Activated CD4-positive, alpha-beta memory T cell treated with anti-CD3 and anti-CD28 coated beads, Interleukin-2, amount 10 ng/mL, durations not matched to agents 7 days and 5 days (primary cell): ENCODE results near the gene P2RY8. TPM values are rescaled to one million over a fixed set of nuclear protein-coding genes. Genes with fewer than 3 reads are reported as not detected.
"Not testable (repeated sequence)": the region's sequence is repeated elsewhere in the genome, so short reads cannot be mapped to it uniquely, and the experiment has no call there.

Experiments used
- CTCF ChIA-PET: fragments of 350-600 bp; sonication (Branson Sonifier 250); formaldehyde crosslinking; loops from one replicate; lab custom pipeline; 2021; ENCODE audit warnings: antibody characterized with exemption, inconsistent platforms; lab: Charles Lee
- POLR2A ChIA-PET: fragments of 350-600 bp; sonication (Branson Sonifier 250); formaldehyde crosslinking; loops from one replicate; lab custom pipeline; 2021; ENCODE audit warnings: antibody characterized with exemption; lab: Charles Lee
- DNase-seq: peaks from one replicate; pipeline ENCODE4 v3.0.0-alpha.2; 2020
- H3K27ac Mint-ChIP-seq: one replicate; pipeline ENCODE4 v1.8.0; 2021; ENCODE audit warnings: mild to moderate bottlenecking, mixed read lengths
- H3K27me3 Mint-ChIP-seq: one replicate; pipeline ENCODE4 v1.8.0; 2021; ENCODE audit warnings: mixed read lengths
- H3K36me3 Mint-ChIP-seq: one replicate; pipeline ENCODE4 v1.8.0; 2021; ENCODE audit warnings: low read depth, mixed read lengths
- H3K4me1 Mint-ChIP-seq: one replicate; pipeline ENCODE4 v1.8.0; 2021; ENCODE audit warnings: mixed read lengths
- H3K4me3 Mint-ChIP-seq: one replicate; pipeline ENCODE4 v1.8.0; 2021; ENCODE audit warnings: mild to moderate bottlenecking, mixed read lengths
- H3K9me3 Mint-ChIP-seq: one replicate; pipeline ENCODE4 v1.8.0; 2021; ENCODE audit warnings: mixed read lengths
- total RNA-seq, 2 experiments: library from RNA; stranded (reverse); gene quantifications; one replicate each; pipeline ENCODE4 v1.2.3, GENCODE V29; 2021

The P2RY8 gene
- total RNA-seq, 2 experiments from 2014 or later = 177 to 180 TPM

DNA sequence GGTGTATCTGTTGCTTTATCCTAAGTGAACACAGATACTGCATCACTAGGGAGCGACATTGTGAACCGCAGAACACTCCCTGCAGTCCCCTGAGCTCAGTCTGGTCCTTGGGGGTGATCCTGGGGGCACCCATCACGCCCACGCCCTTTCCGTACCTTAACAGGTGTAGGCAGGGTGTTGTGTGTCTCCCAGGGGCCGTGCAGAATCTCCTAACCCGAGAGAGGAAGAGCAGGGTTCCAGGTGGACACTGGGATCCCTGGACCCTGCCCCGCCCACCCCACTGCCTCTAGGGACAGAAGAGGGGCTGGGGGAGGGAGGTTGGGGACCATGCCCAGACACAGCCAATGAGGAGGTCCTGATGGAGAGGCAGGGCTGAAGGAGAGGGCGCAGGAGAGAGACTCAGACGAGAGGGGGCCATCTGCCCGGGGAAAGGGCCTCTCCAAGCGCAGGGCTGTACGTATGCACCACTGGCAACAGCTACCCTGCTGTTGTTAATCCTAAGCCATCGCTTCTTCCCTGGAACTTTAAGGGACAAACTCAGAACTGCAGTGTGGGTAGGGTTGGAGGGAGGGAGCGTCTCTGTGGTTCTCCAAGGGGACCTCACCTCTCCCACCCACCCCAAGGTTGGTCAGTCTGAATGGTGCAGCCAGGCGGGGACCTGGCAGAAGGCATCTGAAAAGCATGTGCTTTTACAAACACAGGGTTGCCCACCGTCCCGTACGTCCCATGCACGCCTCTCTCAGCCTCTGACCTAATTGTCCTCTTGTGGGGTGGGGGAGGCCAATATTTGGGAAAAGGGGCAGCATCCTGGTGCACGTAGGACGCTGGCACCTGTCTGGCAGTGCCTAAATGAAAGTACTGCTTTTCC, 2.5 kb downstream of the P2RY8 start:
- DNase-seq = peak; percentile 64

DNA sequence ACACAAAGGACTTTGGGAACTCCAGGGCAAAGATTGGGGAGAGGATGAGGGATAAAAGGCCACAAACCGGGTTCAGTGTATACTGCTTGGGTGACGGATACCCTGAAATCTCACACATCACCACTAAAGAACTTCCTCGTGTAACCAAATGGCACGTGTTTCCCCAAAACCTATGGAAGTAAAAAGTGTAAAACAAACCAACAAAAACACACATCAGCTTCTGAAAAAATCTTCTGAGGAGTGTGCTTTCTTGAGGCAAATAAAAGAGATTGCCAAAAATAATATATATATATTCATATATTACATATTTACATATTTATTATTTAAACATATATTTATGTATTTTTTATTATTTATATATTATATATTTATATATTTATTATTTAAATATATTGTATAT, 3.9 kb downstream of the P2RY8 start:
- no peak for DNase-seq
- H3K36me3 Mint-ChIP-seq = peaks cover 37% of the 10 kb centered on the region
- peaks cover 18% of the 10 kb centered on the region for H3K4me1 Mint-ChIP-seq
- H3K4me3 Mint-ChIP-seq = peak overlapping the region; percentile 49
- H3K27ac Mint-ChIP-seq = peak overlapping the region; percentile 10
- no peaks in the 10 kb centered on the region for H3K27me3 Mint-ChIP-seq
- POLR2A ChIA-PET = no interaction called here
- CTCF ChIA-PET = no interaction called here
- H3K9me3 Mint-ChIP-seq = no peaks in the 10 kb centered on the region

More for the DNA sequence above, 2.5 kb downstream of the P2RY8 start:
- ChIA-PET POLR2A (no interaction called here), CTCF (no interaction called here)
- Mint-ChIP-seq H3K4me1 (peaks cover 25% of the 10 kb centered on the region), H3K4me3 (peak overlapping the region; percentile 89), H3K27me3 (no peaks in the 10 kb centered on the region), H3K9me3 (no peaks in the 10 kb centered on the region), H3K27ac (peak overlapping the region; percentile 97), H3K36me3 (peaks cover 37% of the 10 kb centered on the region)

DNA sequence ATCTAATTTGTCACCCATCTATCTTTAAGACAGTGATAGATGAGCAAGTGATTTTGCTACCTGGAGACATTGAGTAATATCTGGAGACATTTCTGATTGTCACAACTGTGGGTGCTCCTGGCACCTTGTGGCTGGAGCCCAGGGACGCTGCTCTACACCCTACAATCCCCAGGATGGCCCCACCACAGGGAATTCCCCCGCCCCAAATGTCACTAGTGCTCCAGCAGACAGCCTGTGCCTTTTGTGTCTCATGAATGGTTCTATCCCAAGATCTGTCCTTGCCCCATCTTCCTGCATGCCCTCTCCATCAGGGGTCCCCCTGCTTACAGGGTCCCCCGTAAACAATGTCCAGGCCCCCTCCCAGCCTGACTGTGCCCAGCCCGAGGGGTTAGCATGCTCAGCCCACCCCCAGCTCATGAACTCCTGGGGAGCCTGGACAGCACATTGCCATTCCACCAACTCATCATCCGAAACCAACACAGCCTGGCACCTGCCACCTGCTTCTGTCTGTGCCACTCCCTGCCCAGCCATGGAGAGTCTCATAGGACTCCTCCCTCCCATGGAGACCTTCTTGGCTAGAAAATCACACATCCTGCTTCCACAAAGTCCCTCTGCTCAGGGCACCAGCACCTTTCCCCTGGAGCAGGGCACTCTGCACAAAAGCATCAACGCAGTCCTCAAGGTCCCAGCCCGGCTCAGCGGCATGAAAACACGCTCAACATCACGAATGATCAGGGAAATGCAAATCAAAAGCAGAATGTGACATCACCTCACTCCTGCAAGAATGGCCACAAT, 5.7 kb downstream of the P2RY8 start:
- no peaks in the 10 kb centered on the region for H3K9me3 Mint-ChIP-seq
- DNase-seq = no peak
- POLR2A ChIA-PET = no interaction called here
- H3K27ac Mint-ChIP-seq = no peak overlapping the region
- H3K36me3 Mint-ChIP-seq = peaks cover 29% of the 10 kb centered on the region
- H3K4me3 Mint-ChIP-seq = no peak overlapping the region
- CTCF ChIA-PET = no interaction called here
- H3K4me1 Mint-ChIP-seq = peaks cover 10% of the 10 kb centered on the region
- no peaks in the 10 kb centered on the region for H3K27me3 Mint-ChIP-seq

DNA sequence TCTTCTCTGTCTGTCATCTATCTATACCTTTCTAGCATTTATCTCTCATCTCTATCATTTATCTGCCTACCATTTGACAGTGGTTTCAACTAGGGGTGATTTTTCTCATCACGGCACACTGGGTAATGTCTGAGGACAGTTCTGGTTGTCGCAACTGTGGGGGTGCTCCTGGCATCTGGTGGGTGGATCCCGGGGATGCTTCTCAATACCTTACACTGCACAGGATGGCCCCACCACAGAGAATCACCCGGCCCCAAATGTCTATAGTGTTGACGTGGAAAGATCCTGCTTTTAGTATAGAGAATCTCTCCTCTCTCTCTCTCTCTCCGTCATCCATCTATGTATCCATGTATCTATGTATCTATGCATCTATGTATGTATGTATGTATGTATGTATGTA, 7.2 kb downstream of the P2RY8 start:
- Mint-ChIP-seq H3K36me3 (peaks cover 16% of the 10 kb centered on the region), H3K27ac (no peak overlapping the region), H3K4me3 (no peak overlapping the region), H3K9me3 (no peaks in the 10 kb centered on the region), H3K27me3 (no peaks in the 10 kb centered on the region), H3K4me1 (peaks cover 10% of the 10 kb centered on the region)
- DNase-seq = no peak
- POLR2A ChIA-PET = no interaction called here
- CTCF ChIA-PET = no interaction called here

DNA sequence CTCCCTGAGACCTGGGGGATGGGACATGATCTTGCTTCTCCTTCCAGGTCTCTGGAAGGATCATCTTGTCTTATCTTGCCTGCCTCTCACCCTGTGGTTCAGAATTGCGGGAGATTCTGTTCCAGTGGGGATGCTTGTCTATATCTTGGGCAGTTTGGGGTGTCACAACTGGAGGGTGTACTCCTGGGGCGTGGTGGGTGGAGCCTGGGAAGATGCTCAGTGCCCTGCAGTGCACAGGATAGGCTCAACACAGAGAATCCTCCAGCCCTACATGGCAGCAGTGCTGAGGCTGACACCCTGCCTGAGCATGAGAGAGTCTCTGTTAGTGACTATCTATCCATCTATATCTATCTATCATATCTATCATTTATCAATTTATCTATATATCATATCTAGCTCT, 7.7 kb downstream of the P2RY8 start:
- no peak for DNase-seq
- CTCF ChIA-PET = no interaction called here
- H3K4me3 Mint-ChIP-seq = no peak overlapping the region
- no peaks in the 10 kb centered on the region for H3K9me3 Mint-ChIP-seq
- H3K4me1 Mint-ChIP-seq = peaks cover 10% of the 10 kb centered on the region
- H3K27me3 Mint-ChIP-seq = no peaks in the 10 kb centered on the region
- peaks cover 12% of the 10 kb centered on the region for H3K36me3 Mint-ChIP-seq
- POLR2A ChIA-PET = no interaction called here
- no peak overlapping the region for H3K27ac Mint-ChIP-seq

DNA sequence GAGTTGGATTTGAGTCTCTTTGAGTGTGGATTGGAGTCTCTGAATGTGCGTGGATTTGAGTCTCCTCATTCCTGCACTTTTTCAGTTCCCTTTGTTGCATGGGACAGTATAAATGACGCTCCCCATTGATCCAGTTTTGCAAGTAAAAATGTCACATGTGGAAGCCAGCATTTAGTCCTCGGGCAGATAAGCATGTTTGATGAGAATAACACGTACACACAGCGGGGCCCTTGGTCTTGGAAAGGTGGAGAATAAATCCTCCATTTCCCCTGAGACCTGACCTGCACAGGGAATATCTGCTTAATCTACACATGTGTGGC, 8.1 kb downstream of the P2RY8 start:
- Mint-ChIP-seq H3K36me3 (peaks cover 9% of the 10 kb centered on the region), H3K27ac (no peak overlapping the region), H3K4me1 (peaks cover 8% of the 10 kb centered on the region), H3K27me3 (no peaks in the 10 kb centered on the region), H3K9me3 (no peaks in the 10 kb centered on the region), H3K4me3 (no peak overlapping the region)
- CTCF ChIA-PET = no interaction called here
- POLR2A ChIA-PET = no interaction called here
- DNase-seq = no peak

DNA sequence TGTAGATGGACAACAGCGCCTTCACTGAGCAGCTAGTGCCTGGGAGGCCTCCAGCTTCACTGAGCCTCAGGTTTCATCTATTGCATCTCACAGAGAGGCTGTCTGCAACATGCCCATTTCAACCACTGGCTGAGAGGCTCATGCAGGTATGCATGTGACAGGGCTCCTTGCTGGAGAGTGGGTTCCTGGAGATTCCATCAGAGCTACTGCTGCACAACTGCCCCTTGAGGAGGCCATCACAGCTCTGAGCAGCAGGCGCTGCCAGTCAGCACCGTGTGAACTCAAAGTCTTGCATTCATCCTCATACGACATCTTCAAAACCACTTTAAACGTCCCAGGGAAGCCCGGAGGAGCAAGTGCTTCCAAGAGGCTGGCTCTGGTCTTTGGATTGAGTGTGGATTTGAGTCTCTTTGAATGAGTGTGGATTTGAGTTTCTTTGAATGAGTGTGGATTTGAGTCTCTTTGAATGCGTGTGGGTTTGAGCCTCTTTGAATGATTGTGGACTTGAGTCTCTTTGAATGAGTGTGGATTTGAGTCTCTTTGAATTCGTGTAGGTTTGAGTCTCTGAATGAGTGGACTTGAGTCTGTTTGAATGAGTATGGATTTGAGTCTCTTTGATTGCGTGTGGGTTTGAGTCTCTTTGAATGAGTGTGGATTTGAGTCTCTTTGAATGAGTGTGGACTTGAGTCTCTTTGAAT, 8.7 kb downstream of the P2RY8 start:
- no peaks in the 10 kb centered on the region for H3K27me3 Mint-ChIP-seq
- H3K4me3 Mint-ChIP-seq = no peak overlapping the region
- CTCF ChIA-PET = no interaction called here
- POLR2A ChIA-PET = no interaction called here
- peaks cover 10% of the 10 kb centered on the region for H3K36me3 Mint-ChIP-seq
- H3K4me1 Mint-ChIP-seq = peaks cover 9% of the 10 kb centered on the region
- no peaks in the 10 kb centered on the region for H3K9me3 Mint-ChIP-seq
- DNase-seq = no peak
- no peak overlapping the region for H3K27ac Mint-ChIP-seq

DNA sequence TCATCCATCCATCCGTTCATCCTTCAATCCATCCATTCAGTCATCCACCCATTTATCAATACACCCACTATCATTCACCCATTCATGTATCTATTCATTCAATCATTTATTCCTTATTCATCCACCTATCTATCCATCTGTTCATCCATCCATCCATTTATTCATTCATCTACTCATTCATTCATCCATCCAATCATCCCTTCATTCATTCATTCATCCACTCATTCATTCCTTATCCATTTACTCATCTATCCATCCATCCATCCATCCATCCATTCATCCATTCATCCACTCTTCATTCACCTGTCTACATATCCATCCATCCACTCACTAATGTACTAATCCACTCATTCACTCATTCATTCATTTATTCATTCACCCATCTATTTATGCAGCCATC, 9.5 kb downstream of the P2RY8 start:
- H3K4me1 Mint-ChIP-seq = peaks cover 9% of the 10 kb centered on the region
- no peak overlapping the region for H3K27ac Mint-ChIP-seq
- no peak overlapping the region for H3K4me3 Mint-ChIP-seq
- no peaks in the 10 kb centered on the region for H3K27me3 Mint-ChIP-seq
- ChIA-PET CTCF (no interaction called here), POLR2A (no interaction called here)
- peaks cover 7% of the 10 kb centered on the region for H3K36me3 Mint-ChIP-seq
- DNase-seq = no peak
- H3K9me3 Mint-ChIP-seq = no peaks in the 10 kb centered on the region

DNA sequence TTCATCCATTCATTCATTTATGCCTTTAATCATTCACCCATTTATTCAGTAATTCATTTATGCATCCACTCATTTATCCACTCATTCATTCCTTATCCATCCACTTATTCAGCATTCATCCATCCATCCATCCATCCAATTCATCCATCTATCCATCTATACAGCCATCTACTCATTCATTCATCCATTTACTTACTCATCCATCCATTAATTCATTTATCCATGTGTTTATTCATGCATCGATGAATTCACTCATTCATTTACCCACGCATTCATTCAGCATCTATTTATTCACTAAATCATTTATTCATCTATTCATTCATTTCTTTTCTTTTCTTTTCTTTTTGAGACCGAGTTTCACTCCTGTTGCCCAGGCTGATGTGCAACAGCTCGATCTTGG, 10.4 kb downstream of the P2RY8 start:
- H3K36me3 Mint-ChIP-seq = peaks cover 10% of the 10 kb centered on the region
- H3K27ac Mint-ChIP-seq = no peak overlapping the region
- H3K27me3 Mint-ChIP-seq = no peaks in the 10 kb centered on the region
- POLR2A ChIA-PET = no interaction called here
- peaks cover 13% of the 10 kb centered on the region for H3K4me1 Mint-ChIP-seq
- CTCF ChIA-PET = no interaction called here
- no peaks in the 10 kb centered on the region for H3K9me3 Mint-ChIP-seq
- no peak overlapping the region for H3K4me3 Mint-ChIP-seq
- no peak for DNase-seq

DNA sequence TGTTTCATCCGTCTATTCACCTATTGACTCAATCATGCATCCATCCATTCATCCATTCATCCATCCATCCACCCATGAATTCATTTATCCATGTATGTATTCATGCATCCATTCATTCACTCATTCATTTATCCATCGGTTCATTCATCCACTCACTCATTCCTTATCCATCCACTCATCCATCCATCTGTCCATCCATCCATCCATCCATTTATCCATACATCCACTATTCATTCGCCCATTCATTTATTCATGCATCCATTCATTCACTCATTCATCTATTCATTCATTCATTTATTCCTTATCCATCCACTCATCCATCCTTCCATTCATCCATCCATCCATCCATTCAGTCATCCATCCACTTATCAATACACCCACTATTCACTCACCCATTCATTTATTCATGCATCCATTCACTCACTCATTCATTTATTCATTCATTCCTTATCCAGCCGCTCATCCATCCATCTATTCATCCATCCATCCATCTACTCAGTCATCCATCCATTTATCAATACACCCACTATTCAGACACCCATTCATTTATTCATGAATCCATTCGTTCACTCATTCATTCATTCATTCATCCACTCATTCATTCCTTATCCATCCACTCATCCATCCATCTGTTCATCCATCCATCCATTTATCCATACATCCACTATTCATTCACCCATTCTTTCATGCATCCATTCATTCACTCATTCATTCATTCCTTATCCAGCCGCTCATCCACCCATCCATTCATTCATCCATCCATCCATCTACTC, 11.2 kb downstream of the P2RY8 start:
- Mint-ChIP-seq H3K9me3 (peaks cover 3% of the 10 kb centered on the region), H3K27me3 (no peaks in the 10 kb centered on the region), H3K36me3 (peaks cover 18% of the 10 kb centered on the region), H3K27ac (no peak overlapping the region), H3K4me3 (no peak overlapping the region), H3K4me1 (peaks cover 21% of the 10 kb centered on the region)
- CTCF ChIA-PET = no interaction called here
- no peak for DNase-seq
- POLR2A ChIA-PET = no interaction called here

DNA sequence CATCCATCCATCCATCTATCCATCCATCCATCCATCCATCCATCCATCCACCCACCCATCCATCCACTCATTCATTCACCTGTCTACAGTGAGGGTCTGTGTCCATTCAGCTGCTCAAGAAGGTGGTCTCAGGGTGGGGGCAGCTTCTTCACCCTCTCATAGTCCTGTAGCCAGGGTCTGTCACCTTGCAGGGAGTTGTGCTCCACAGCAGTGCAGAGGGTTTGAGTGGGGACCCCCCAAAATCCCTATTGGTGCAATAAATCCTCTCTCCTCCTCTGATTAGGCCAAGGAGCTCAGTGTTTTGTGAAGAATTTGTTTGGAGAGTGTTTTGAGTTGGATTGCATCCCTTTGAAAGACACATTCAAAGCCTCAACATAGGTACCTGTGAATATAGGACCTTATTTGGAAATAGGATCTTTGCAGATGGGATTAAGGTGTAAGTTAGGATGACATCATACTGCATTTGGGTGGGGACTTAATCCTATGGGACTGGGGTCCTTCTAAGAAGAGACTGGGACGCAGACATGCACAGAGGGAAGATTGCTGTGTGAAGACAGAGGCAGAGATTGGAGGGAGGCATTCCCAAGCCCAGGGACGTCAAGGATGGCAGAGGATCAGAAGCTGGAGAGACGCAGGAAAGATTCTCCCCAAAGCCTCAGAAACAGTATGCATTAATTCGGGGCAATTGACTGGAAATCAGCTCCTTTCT, 12.0 kb downstream of the P2RY8 start:
- no peak overlapping the region for H3K4me3 Mint-ChIP-seq
- H3K36me3 Mint-ChIP-seq = peaks cover 25% of the 10 kb centered on the region
- peaks cover 29% of the 10 kb centered on the region for H3K4me1 Mint-ChIP-seq
- DNase-seq = no peak
- CTCF ChIA-PET = no interaction called here
- no peak overlapping the region for H3K27ac Mint-ChIP-seq
- POLR2A ChIA-PET = no interaction called here
- H3K9me3 Mint-ChIP-seq = peaks cover 9% of the 10 kb centered on the region
- H3K27me3 Mint-ChIP-seq = no peaks in the 10 kb centered on the region

DNA sequence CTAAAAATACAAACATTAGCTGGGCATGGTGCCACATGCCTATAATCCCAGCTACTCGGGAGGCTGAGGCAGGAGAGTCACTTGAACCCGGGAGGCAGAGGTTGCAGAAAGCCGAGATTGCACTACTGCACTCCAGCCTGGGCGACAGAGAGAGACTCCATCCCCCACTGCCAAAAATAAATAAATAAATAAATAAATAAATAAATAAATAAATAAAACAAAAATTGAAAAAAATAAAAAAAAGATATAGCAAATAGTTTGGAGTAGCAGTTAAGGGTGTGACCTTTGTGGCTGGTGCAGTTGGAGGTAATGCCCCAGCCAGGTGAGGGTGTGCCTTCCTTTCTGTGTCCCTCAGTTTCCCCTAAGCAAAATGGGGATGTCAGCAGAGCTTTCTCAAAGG, 14.1 kb downstream of the P2RY8 start:
- H3K27me3 Mint-ChIP-seq, CTCF ChIA-PET, POLR2A ChIA-PET, DNase-seq: not testable (repeated sequence)
- H3K36me3 Mint-ChIP-seq = peaks cover 43% of the 10 kb centered on the region
- H3K27ac Mint-ChIP-seq = peak overlapping the region; percentile 95
- H3K4me3 Mint-ChIP-seq = peak overlapping the region; percentile 1
- peaks cover 46% of the 10 kb centered on the region for H3K4me1 Mint-ChIP-seq
- H3K9me3 Mint-ChIP-seq = peaks cover 14% of the 10 kb centered on the region
